K562 (cell line): ENCODE data around the gene COMTD1. TPM values are rescaled to one million over a fixed set of nuclear protein-coding genes. Genes with fewer than 3 reads are reported as not detected.

ENCODE experiments used
- ATAC-seq: fragments of 200-7000 bp; cut with Tn5 transposase; 3 replicates; pipeline ENCODE4 v1.9.1; 2020; ENCODE audit warnings: moderate library complexity
- BruUV-seq: library from RNA; stranded (reverse); fragments of 400-500 nt; replicated peaks from 2 replicates; lab custom pipeline; 2021; lab: Mats Ljungman, UMichigan
- CTCF ChIA-PET: fragments of 300-600 bp; formaldehyde crosslinking; extraction: SDS; loops from one replicate; lab custom pipeline; 2021; ENCODE audit warnings: low intra/inter-chr PET ratio; lab: Yijun Ruan, JAX
- POLR2A ChIA-PET: fragments of 300-600, 350-650 bp; sonication (Branson Sonifier 250); formaldehyde crosslinking; extraction: SDS; loops from one replicate; lab custom pipeline; 2021; ENCODE audit warnings: antibody characterized with exemption, inconsistent platforms; lab: Yijun Ruan, JAX
- DNase-seq, 4 experiments: peaks; one replicate each; pipeline versions ENCODE4 v3.0.0 to v3.0.0-alpha.2; 2011 to 2018; ENCODE audit warnings: low spot score in 3 of 4, mixed read lengths in 3 of 4; ENCODE audit errors: extremely low read depth in 1 of 4
- FAIRE-seq: peaks from 2 replicates; lab custom pipeline; 2011; peaks lifted over from hg19 to GRCh38; lab: Jason Lieb, UNC
- H2AFZ ChIP-seq: 2 replicates; pipeline ENCODE4 v1.6.0; 2011; ENCODE audit warnings: low read depth, low read length, control low read depth, inconsistent platforms
- H3K27ac ChIP-seq: fragments of 200-600 bp; 3 replicates; pipeline ENCODE4 v1.8.0; 2011; ENCODE audit warnings: low read depth, mild to moderate bottlenecking, control low read depth, inconsistent platforms, low read length, moderate library complexity, mixed read lengths; ENCODE audit errors: extremely low read depth
- H3K27me3 ChIP-seq, 2 experiments: fragments of 300-600 bp in 1 of 2; 2 replicates in 1 of 2; 3 replicates in 1 of 2; pipeline versions ENCODE4 v1.6.0 to v1.8.0; 2011; ENCODE audit warnings: inconsistent platforms in 2 of 2, low read length in 2 of 2, mild to moderate bottlenecking in 1 of 2, mixed read lengths in 1 of 2, moderate library complexity in 1 of 2; ENCODE audit not compliant: control insufficient read depth in 2 of 2, insufficient read depth in 2 of 2
- H3K36me3 ChIP-seq: fragments of 300-600 bp; 3 replicates; pipeline ENCODE4 v1.8.0; 2011; ENCODE audit warnings: mild to moderate bottlenecking, low read length, inconsistent platforms; ENCODE audit not compliant: control insufficient read depth, insufficient read depth
- H3K4me1 ChIP-seq, 2 experiments: fragments of 200-600 bp in 1 of 2; replicated peaks in 1 of 2; 2 replicates in 1 of 2; 3 replicates in 1 of 2; pipeline versions ENCODE4 v1.5.1 to v1.8.0; 2011; ENCODE audit warnings: inconsistent platforms in 2 of 2, low read length in 2 of 2, mild to moderate bottlenecking in 1 of 2, mixed read lengths in 1 of 2, moderate library complexity in 1 of 2; ENCODE audit not compliant: control insufficient read depth in 2 of 2, insufficient read depth in 2 of 2
- H3K4me2 ChIP-seq: 2 replicates; pipeline ENCODE4 v1.6.1; 2011; ENCODE audit warnings: low read length, control low read depth, inconsistent platforms, mixed read lengths; ENCODE audit not compliant: insufficient read depth
- H3K4me3 ChIP-seq: fragments of 200-600 bp; sonication (generic), shearing (Covaris generic); 2 replicates; pipeline ENCODE4 v1.5.1; 2016; ENCODE audit warnings: control low read depth, inconsistent platforms
- H3K79me2 ChIP-seq: fragments of 200-600 bp; 3 replicates; pipeline ENCODE4 v1.8.0; 2011; ENCODE audit warnings: low read length, inconsistent platforms; ENCODE audit not compliant: control insufficient read depth, insufficient read depth
- H3K9ac ChIP-seq, 2 experiments: 2 replicates each; pipeline versions ENCODE4 v1.6.0 to v1.6.1; 2011; ENCODE audit warnings: low read depth in 2 of 2, low read length in 2 of 2, control low read depth in 1 of 2, inconsistent platforms in 1 of 2, mild to moderate bottlenecking in 1 of 2, mixed read lengths in 1 of 2; ENCODE audit not compliant: insufficient read depth in 1 of 2
- H3K9me1 ChIP-seq: one replicate; pipeline ENCODE4 v1.6.0; 2011; ENCODE audit warnings: inconsistent platforms, mild to moderate bottlenecking, low read length, moderate library complexity; ENCODE audit not compliant: control insufficient read depth, insufficient read depth
- H3K9me3 ChIP-seq: replicated peaks from 2 replicates; pipeline ENCODE4 v1.5.1; 2011; ENCODE audit warnings: low read depth, low read length, inconsistent platforms; ENCODE audit not compliant: control insufficient read depth, insufficient read depth
- H4K20me1 ChIP-seq: replicated peaks from 2 replicates; pipeline ENCODE4 v1.6.1; 2011; ENCODE audit warnings: low read length, inconsistent platforms, mixed read lengths; ENCODE audit not compliant: control insufficient read depth, insufficient read depth
- CEBPG ChIP-seq, 3 experiments: fragments of 200-800 bp in 1 of 3; sonication (Bioruptor generic) in 1 of 3; sonication (generic) in 1 of 3; formaldehyde crosslinking in 1 of 3; IDR thresholded peaks in 2 of 3; conservative IDR thresholded peaks in 1 of 3; 2 replicates each; pipeline versions ENCODE4 v1.6.1 to v1.8.0; 2016 to 2022; ENCODE audit warnings: missing compliant biosample characterization in 2 of 3, missing genetic modification characterization in 2 of 3, mild to moderate bottlenecking in 1 of 3, missing genetic modification reagents in 1 of 3
- HNRNPLL ChIP-seq: fragments of 200-400 bp; formaldehyde crosslinking; IDR thresholded peaks from 2 replicates; pipeline ENCODE4 v1.6.1; 2017; ENCODE audit warnings: low read length, low read depth, mild to moderate bottlenecking; ENCODE audit not compliant: poor library complexity, severe bottlenecking
- JUN ChIP-seq, 2 experiments: sonication (generic) in 1 of 2; formaldehyde crosslinking in 1 of 2; IDR thresholded peaks; 2 replicates each; pipeline versions ENCODE4 v1.6.1 to v1.8.0; 2012 to 2022; ENCODE audit warnings: borderline replicate concordance in 2 of 2, mild to moderate bottlenecking in 2 of 2, improper control_type of control experiment in 1 of 2, low read depth in 1 of 2, low read length in 1 of 2, missing genetic modification reagents in 1 of 2
- NCOA2 ChIP-seq, 2 experiments: fragments of 450-650 bp; IDR thresholded peaks; 2 replicates each; pipeline ENCODE4 v1.6.1; 2018; ENCODE audit warnings: mild to moderate bottlenecking in 2 of 2, moderate library complexity in 1 of 2; ENCODE audit not compliant: partially characterized antibody in 2 of 2
- NFE2 ChIP-seq: IDR thresholded peaks from 2 replicates; pipeline ENCODE4 v1.6.1; 2014; ENCODE audit warnings: antibody characterized with exemption, low read depth
- POLR2A ChIP-seq: fragments of 450-650 bp; conservative IDR thresholded peaks from 2 replicates; pipeline ENCODE4 v1.6.1; 2016
- SETDB1 ChIP-seq: IDR thresholded peaks from one replicate; pipeline ENCODE4 v1.6.1; 2012; ENCODE audit warnings: low read length, control low read depth, inconsistent platforms
- TSC22D4 ChIP-seq: fragments of 450-650 bp; IDR thresholded peaks from 2 replicates; pipeline ENCODE4 v1.6.1; 2016; ENCODE audit warnings: missing genetic modification characterization, missing biosample characterization, control low read depth
- WGBS: fragments of 100-300 bp; shearing (Covaris generic); methylation state at CpG from one replicate; pipeline ENCODE4 v1.1.6; 2016; ENCODE audit warnings: low coverage, mixed read lengths; ENCODE audit not compliant: insufficient coverage; ENCODE audit errors: missing lambda C conversion rate; 5-methylcytosine and 5-hydroxymethylcytosine counted together
- in situ Hi-C: fragments of 300-500 bp; cut with MboI; formaldehyde crosslinking; loops from 4 replicates; pipeline ENCODE4 v1.15.0; 2018; ENCODE audit warnings: inconsistent platforms, mixed read lengths
- intact Hi-C: fragments of 100-400 bp; cut with micrococcal nuclease; formaldehyde crosslinking; loops from 2 replicates; pipeline ENCODE4 v1.14.2; 2022
- polyA plus RNA-seq, 8 experiments: library from polyadenylated mRNA; depleted of rRNA in 4 of 8; stranded (reverse) in 5 of 8; unstranded in 3 of 8; fragments of >200 nt; fragmentation: Nextera tagmentation in 2 of 8; fragmentation: Illumina TruSeq in 1 of 8; extraction: Ambion mirVana in 2 of 8; extraction: Trizol in 1 of 8; gene quantifications; 2 replicates each; pipeline versions ENCODE4 v1.2.1 to v1.2.3, GENCODE V29; 2011 to 2014; ENCODE audit warnings: inconsistent platforms in 1 of 8, missing spikeins in 1 of 8
- total RNA-seq, 7 experiments: library from RNA; depleted of rRNA in 6 of 7; stranded (reverse); fragments of >200 nt in 6 of 7; fragmentation: Illumina TruSeq in 2 of 7; extraction: Trizol in 2 of 7; gene quantifications; 2 replicates each; pipeline versions ENCODE4 v1.2.1 to v1.2.3, GENCODE V29; 2011 to 2021; ENCODE audit warnings: low replicate concordance in 1 of 7
- TF ChIP-seq, protein P1 (sequence below): sonication (generic); formaldehyde crosslinking; IDR thresholded peaks from 2 replicates; pipeline ENCODE4 v1.8.0; 2022; ENCODE audit warnings: missing genetic modification reagents, mild to moderate bottlenecking, borderline replicate concordance
- TF ChIP-seq, protein P2 (sequence below): fragments of 450-650 bp; formaldehyde crosslinking; conservative IDR thresholded peaks from 2 replicates; pipeline ENCODE4 v1.4.0; 2022; ENCODE audit warnings: mild to moderate bottlenecking, missing genetic modification characterization
- TF ChIP-seq, protein P3 (sequence below): fragments of 250-450 bp; sonication (Bioruptor Pico); IDR thresholded peaks from 2 replicates; pipeline ENCODE4 v1.4.0; 2020; ENCODE audit warnings: mild to moderate bottlenecking
- TF ChIP-seq, protein P4 (sequence below): sonication (generic); formaldehyde crosslinking; IDR thresholded peaks from 2 replicates; pipeline ENCODE4 v1.8.1; 2023; ENCODE audit warnings: mild to moderate bottlenecking, missing genetic modification reagents

Gene COMTD1
- total and polyA plus RNA-seq, 9 of the 15 experiments (the other 6 are each of a cell fraction or from before 2014, with no cell fraction given) = 0.41 to 112 (median 13.7) TPM

DNA sequence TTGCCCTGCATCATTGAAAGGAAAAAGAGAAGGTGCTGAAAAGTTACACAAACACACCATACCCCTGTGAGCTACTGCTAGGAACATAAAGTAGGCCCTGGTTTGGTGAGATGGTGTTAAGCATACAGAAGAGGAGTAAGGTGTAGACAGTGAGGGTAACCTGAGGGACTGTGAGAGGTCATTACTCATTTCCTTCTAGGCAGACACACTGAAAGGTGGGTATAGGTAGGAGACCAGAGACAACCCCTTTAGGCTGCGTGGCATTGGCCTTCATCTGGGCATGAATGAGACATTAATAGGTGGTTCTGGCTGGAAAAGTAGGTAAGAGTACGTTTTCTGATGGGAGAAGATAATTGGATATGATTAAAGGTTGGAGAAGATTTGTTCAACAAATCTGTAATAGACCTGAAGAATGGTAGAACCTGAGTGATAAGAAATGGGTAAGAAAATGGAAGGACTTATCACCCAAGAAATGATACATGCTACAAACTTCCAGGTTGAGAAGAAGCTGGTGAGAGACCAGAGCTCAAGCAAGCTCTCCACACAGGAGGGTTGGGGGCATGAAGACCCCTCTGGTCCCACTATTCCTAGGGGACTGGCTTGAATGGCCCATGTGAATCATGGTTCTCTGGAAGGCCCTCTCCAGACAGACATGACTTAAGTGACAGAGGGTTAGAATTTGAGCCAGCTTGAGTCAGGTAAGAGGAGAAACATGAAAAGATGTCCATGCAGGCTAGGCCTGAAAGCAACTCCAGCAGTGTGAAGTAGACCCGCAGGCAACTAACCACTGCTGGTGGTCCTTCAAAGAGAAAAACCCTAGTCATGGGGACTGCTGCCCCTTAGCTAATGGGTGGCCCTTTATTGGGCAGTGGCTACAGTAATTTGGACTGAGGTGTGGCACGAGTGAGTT, 3.8 kb downstream of the COMTD1 start:
- peaks cover 14 to 30% of the 10 kb centered on the region in 2 experiments for H3K4me1 ChIP-seq
- H3K9me1 ChIP-seq = no peaks in the 10 kb centered on the region
- FAIRE-seq (no peak), DNase-seq (peak in 1 of 4 experiments; percentile 23), ATAC-seq (no peak)
- H3K9ac ChIP-seq = no peak overlapping the region; a peak in 1 of 4 replicates
- ChIA-PET CTCF (interaction anchor here (3.7 kb wide), 1 partner anchor 44 kb away, joined by 38 read pairs; no protein-coding TSS in a partner anchor), POLR2A (interaction anchor here (0.6 to 4.8 kb wide), 18 partner anchors 8 to 118 kb away, joined by 3 to 28 read pairs (median 4); partner anchors contain the start of gene VDAC2)
- peaks cover 64% of the 10 kb centered on the region for H3K36me3 ChIP-seq
- H2AFZ ChIP-seq = no peak overlapping the region
- peak overlapping the region; percentile 42; the same call in 2 of the 3 replicates for H3K27ac ChIP-seq
- H3K4me3 ChIP-seq = no peak overlapping the region
- H3K9me3 ChIP-seq = no peaks in the 10 kb centered on the region
- WGBS = 84% methylated on average over 4 of the region's 4 CpGs
- H4K20me1 ChIP-seq = peaks cover 15% of the 10 kb centered on the region
- no peaks in the 10 kb centered on the region for H3K27me3 ChIP-seq
- peaks cover 58% of the 10 kb centered on the region for H3K79me2 ChIP-seq
- intact Hi-C loops (loop anchor here (5.0 to 10.0 kb wide), 3 partner anchors 407 to 965 kb away; partner anchors contain the start of gene KAT6B), in situ Hi-C loops (loop anchor here (10.0 kb wide), 1 partner anchor 987 kb away; no protein-coding TSS in a partner anchor)
- H3K4me2 ChIP-seq = no peak overlapping the region
- no TSS peak for BruUV-seq
- TF ChIP-seq SETDB1 = no peak
- TF ChIP-seq, protein P1, sequence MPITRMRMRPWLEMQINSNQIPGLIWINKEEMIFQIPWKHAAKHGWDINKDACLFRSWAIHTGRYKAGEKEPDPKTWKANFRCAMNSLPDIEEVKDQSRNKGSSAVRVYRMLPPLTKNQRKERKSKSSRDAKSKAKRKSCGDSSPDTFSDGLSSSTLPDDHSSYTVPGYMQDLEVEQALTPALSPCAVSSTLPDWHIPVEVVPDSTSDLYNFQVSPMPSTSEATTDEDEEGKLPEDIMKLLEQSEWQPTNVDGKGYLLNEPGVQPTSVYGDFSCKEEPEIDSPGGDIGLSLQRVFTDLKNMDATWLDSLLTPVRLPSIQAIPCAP (CRISPR knock-in tag) = no peak
- no peak for TF ChIP-seq JUN (IDR thresholded peaks at IDR 0.05; ENCODE audit: borderline replicate concordance, low read depth, low read length)
- TF ChIP-seq JUN (CRISPR knock-in tag; IDR thresholded peaks at IDR 0.05; ENCODE audit: borderline replicate concordance) = no peak
- TF ChIP-seq, protein P2, sequence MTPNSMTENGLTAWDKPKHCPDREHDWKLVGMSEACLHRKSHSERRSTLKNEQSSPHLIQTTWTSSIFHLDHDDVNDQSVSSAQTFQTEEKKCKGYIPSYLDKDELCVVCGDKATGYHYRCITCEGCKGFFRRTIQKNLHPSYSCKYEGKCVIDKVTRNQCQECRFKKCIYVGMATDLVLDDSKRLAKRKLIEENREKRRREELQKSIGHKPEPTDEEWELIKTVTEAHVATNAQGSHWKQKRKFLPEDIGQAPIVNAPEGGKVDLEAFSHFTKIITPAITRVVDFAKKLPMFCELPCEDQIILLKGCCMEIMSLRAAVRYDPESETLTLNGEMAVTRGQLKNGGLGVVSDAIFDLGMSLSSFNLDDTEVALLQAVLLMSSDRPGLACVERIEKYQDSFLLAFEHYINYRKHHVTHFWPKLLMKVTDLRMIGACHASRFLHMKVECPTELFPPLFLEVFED (CRISPR knock-in tag) = 0 out of 2 replicates have a peak, but pooled peaks have one; percentile 5
- TF ChIP-seq POLR2A = peak; percentile 88
- TF ChIP-seq, protein P3, sequence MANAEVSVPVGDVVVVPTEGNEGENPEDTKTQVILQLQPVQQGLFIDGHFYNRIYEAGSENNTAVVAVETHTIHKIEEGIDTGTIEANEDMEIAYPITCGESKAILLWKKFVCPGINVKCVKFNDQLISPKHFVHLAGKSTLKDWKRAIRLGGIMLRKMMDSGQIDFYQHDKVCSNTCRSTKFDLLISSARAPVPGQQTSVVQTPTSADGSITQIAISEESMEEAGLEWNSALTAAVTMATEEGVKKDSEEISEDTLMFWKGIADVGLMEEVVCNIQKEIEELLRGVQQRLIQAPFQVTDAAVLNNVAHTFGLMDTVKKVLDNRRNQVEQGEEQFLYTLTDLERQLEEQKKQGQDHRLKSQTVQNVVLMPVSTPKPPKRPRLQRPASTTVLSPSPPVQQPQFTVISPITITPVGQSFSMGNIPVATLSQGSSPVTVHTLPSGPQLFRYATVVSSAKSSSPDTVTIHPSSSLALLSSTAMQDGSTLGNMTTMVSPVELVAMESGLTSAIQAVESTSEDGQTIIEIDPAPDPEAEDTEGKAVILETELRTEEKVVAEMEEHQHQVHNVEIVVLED = no peak
- TF ChIP-seq, protein P4, sequence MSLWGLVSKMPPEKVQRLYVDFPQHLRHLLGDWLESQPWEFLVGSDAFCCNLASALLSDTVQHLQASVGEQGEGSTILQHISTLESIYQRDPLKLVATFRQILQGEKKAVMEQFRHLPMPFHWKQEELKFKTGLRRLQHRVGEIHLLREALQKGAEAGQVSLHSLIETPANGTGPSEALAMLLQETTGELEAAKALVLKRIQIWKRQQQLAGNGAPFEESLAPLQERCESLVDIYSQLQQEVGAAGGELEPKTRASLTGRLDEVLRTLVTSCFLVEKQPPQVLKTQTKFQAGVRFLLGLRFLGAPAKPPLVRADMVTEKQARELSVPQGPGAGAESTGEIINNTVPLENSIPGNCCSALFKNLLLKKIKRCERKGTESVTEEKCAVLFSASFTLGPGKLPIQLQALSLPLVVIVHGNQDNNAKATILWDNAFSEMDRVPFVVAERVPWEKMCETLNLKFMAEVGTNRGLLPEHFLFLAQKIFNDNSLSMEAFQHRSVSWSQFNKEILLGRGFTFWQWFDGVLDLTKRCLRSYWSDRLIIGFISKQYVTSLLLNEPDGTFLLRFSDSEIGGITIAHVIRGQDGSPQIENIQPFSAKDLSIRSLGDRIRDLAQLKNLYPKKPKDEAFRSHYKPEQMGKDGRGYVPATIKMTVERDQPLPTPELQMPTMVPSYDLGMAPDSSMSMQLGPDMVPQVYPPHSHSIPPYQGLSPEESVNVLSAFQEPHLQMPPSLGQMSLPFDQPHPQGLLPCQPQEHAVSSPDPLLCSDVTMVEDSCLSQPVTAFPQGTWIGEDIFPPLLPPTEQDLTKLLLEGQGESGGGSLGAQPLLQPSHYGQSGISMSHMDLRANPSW (CRISPR knock-in tag) = no peak
- TF ChIP-seq TSC22D4 = no peak
- no peak for TF ChIP-seq NCOA2 (IDR thresholded peaks at IDR 0.05; ENCODE audit: partially characterized antibody in 2 of 2)
- TF ChIP-seq NFE2 = no peak
- TF ChIP-seq HNRNPLL = no peak
- TF ChIP-seq CEBPG (CRISPR knock-in tag; IDR thresholded peaks at IDR 0.05) = no peak
- TF ChIP-seq CEBPG (tag; conservative IDR thresholded peaks at IDR 0.05 in 1 of 2, IDR thresholded peaks at IDR 0.05 in 1 of 2) = no peak
